ENCODE data around the gene ITIH2. TPM values are rescaled to one million over a fixed set of nuclear protein-coding genes. Genes with fewer than 3 reads are reported as not detected.

The ITIH2 gene
- total and polyA plus RNA-seq, 4 donors = 261 to 1,345 (median 532) TPM

DNA sequence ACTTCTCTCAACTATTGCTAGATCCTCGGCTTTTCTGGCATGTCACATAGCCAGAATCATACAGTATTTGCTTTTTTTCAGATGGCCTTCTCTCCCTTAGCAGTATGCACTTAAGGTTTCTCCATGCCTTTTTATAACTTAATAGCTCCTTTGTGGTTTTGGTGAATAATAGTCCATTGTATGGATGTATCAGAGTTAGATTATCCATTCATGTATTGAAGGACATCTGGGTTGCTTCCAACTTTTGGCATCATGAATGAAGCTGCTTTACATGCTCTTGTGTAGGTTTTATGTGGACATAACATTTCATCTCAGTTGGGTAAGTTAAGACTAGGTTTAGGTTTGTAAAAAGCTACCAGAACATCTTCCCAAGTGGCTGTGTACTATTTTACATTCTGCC lies 89.4 kb downstream of the ITIH2 start:
- TF ChIP-seq ATF3 (IDR thresholded peaks at IDR 0.05) (no peak), FOXA2 (IDR thresholded peaks at IDR 0.05) (no peak), GABPA (IDR thresholded peaks at IDR 0.05 in 1 of 2, conservative IDR thresholded peaks at IDR 0.05 in 1 of 2) (no peak), YY1 (IDR thresholded peaks at IDR 0.05) (no peak), JUND (IDR thresholded peaks at IDR 0.05) (no peak), MAX (IDR thresholded peaks at IDR 0.05) (no peak), NR2F2 (IDR thresholded peaks at IDR 0.05) (no peak), FOXA1 (IDR thresholded peaks at IDR 0.05) (no peak), SP1 (IDR thresholded peaks at IDR 0.05) (no peak), TAF1 (conservative IDR thresholded peaks at IDR 0.05) (no peak), ZBTB33 (IDR thresholded peaks at IDR 0.05) (no peak), EGR1 (IDR thresholded peaks at IDR 0.05; ENCODE audit: low read depth in 2 of 2) (no peak), RAD21 (IDR thresholded peaks at IDR 0.05) (no peak), RXRA (IDR thresholded peaks at IDR 0.05) (no peak), HNF4G (IDR thresholded peaks at IDR 0.05) (no peak)
- TF ChIP-seq, protein P1, sequence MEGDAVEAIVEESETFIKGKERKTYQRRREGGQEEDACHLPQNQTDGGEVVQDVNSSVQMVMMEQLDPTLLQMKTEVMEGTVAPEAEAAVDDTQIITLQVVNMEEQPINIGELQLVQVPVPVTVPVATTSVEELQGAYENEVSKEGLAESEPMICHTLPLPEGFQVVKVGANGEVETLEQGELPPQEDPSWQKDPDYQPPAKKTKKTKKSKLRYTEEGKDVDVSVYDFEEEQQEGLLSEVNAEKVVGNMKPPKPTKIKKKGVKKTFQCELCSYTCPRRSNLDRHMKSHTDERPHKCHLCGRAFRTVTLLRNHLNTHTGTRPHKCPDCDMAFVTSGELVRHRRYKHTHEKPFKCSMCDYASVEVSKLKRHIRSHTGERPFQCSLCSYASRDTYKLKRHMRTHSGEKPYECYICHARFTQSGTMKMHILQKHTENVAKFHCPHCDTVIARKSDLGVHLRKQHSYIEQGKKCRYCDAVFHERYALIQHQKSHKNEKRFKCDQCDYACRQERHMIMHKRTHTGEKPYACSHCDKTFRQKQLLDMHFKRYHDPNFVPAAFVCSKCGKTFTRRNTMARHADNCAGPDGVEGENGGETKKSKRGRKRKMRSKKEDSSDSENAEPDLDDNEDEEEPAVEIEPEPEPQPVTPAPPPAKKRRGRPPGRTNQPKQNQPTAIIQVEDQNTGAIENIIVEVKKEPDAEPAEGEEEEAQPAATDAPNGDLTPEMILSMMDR (IDR thresholded peaks at IDR 0.05; ENCODE audit: low read depth, low read length, missing input control) = no peak
- DNase-seq (ENCODE audit: low spot score) = no peak
- Histone ChIP-seq H3K36me3 (ENCODE audit: control insufficient read depth in 4 of 4, insufficient read depth in 3 of 4, low read depth in 1 of 4, low read length in 3 of 4) (peaks cover 0 to 13% (median 8%) of the 10 kb centered on the region in 4 donors), H3K4me3 (ENCODE audit: low read depth in 1 of 3, low read length in 3 of 3) (no peak overlapping the region), H3K9ac (ENCODE audit: low read depth in 1 of 2, low read length in 2 of 2) (no peak overlapping the region), H3K27me3 (ENCODE audit: control insufficient read depth in 4 of 4, insufficient read depth in 4 of 4, low read length in 3 of 4) (no peaks in the 10 kb centered on the region), H3K9me3 (ENCODE audit: control insufficient read depth in 4 of 4, low read length in 3 of 4) (no peaks in the 10 kb centered on the region), H3K27ac (ENCODE audit: low read depth in 1 of 2, low read length in 2 of 2) (no peak overlapping the region), H3K4me1 (ENCODE audit: control insufficient read depth in 4 of 4, insufficient read depth in 4 of 4, low read length in 3 of 4) (peaks cover 6 to 39% (median 22%) of the 10 kb centered on the region in 4 donors)
- WGBS = 88% methylated on average over 1 of the region's 1 CpG

- no peaks in the 10 kb centered on the region for H3K27me3 ChIP-seq (ENCODE audit: control insufficient read depth in 4 of 4, insufficient read depth in 4 of 4, low read length in 3 of 4)
- peaks cover 4 to 30% (median 18%) of the 10 kb centered on the region in 4 donors for H3K4me1 ChIP-seq (ENCODE audit: control insufficient read depth in 4 of 4, insufficient read depth in 4 of 4, low read length in 3 of 4)
- H3K9ac ChIP-seq (ENCODE audit: low read depth in 1 of 2, low read length in 2 of 2) = no peak overlapping the region
- no peak overlapping the region for H3K4me3 ChIP-seq (ENCODE audit: low read depth in 1 of 3, low read length in 3 of 3)
- no peak for DNase-seq (ENCODE audit: low spot score)
- H3K36me3 ChIP-seq (ENCODE audit: control insufficient read depth in 4 of 4, insufficient read depth in 3 of 4, low read depth in 1 of 4, low read length in 3 of 4) = peaks cover 0 to 25% (median 20%) of the 10 kb centered on the region in 4 donors
- H3K27ac ChIP-seq (ENCODE audit: low read depth in 1 of 2, low read length in 2 of 2) = no peak overlapping the region
- H3K9me3 ChIP-seq (ENCODE audit: control insufficient read depth in 4 of 4, low read length in 3 of 4) = no peaks in the 10 kb centered on the region
- 69% methylated on average over 4 of the region's 4 CpGs for WGBS
- TF ChIP-seq MAX (IDR thresholded peaks at IDR 0.05) (no peak), FOXA1 (IDR thresholded peaks at IDR 0.05) (no peak), REST (IDR thresholded peaks at IDR 0.05) (no peak), GABPA (IDR thresholded peaks at IDR 0.05 in 1 of 2, conservative IDR thresholded peaks at IDR 0.05 in 1 of 2) (no peak), EGR1 (IDR thresholded peaks at IDR 0.05; ENCODE audit: low read depth in 2 of 2) (no peak), FOXA2 (IDR thresholded peaks at IDR 0.05) (no peak), YY1 (IDR thresholded peaks at IDR 0.05) (no peak), HNF4G (IDR thresholded peaks at IDR 0.05) (no peak), ATF3 (IDR thresholded peaks at IDR 0.05) (no peak), JUND (IDR thresholded peaks at IDR 0.05) (no peak), HNF4A (conservative IDR thresholded peaks at IDR 0.05) (no peak), RXRA (IDR thresholded peaks at IDR 0.05) (no peak), SP1 (IDR thresholded peaks at IDR 0.05) (no peak), TAF1 (conservative IDR thresholded peaks at IDR 0.05) (no peak), NR2F2 (IDR thresholded peaks at IDR 0.05) (no peak), RAD21 (IDR thresholded peaks at IDR 0.05) (no peak)
- TF ChIP-seq, protein P1 (IDR thresholded peaks at IDR 0.05; ENCODE audit: low read depth, low read length, missing input control) = no peak
These were observed 91.3 kb downstream of the ITIH2 start for GRCh38 chr10:7794251-7795026.

Measured in liver (tissue), 9 donors.